DOHH2 (cell line): ENCODE measurements around the gene TCTN3.
"Not testable (repeated sequence)": the region's sequence is repeated elsewhere in the genome, so short reads cannot be mapped to it uniquely, and the experiment has no call there.

ENCODE experiments used
- H3F3A ChIP-seq: fragments of 200-600 bp; sonication (generic), shearing (Covaris generic); 2 replicates; pipeline ENCODE4 v1.6.0; 2016; ENCODE audit warnings: antibody characterized with exemption, mild to moderate bottlenecking; ENCODE audit not compliant: control insufficient read depth, insufficient read depth
- H3K27ac ChIP-seq: fragments of 200-600 bp; sonication (generic); 2 replicates; pipeline ENCODE4 v1.5.1; 2014; ENCODE audit warnings: low read depth, mild to moderate bottlenecking, low read length, moderate library complexity
- H3K27me3 ChIP-seq: fragments of 200-600 bp; sonication (generic); 2 replicates; pipeline ENCODE4 v1.6.1; 2014; ENCODE audit warnings: mild to moderate bottlenecking, low read length, mixed read lengths; ENCODE audit not compliant: control insufficient read depth
- H3K36me3 ChIP-seq: fragments of 200-600 bp; sonication (generic); 2 replicates; pipeline ENCODE4 v1.6.1; 2014; ENCODE audit warnings: mild to moderate bottlenecking, low read length, moderate library complexity, mixed read lengths; ENCODE audit not compliant: control insufficient read depth
- H3K4me1 ChIP-seq: fragments of 200-600 bp; sonication (generic); 2 replicates; pipeline ENCODE4 v1.6.1; 2014; ENCODE audit warnings: mild to moderate bottlenecking, low read length, mixed read lengths; ENCODE audit not compliant: control insufficient read depth
- H3K4me2 ChIP-seq: fragments of 200-600 bp; sonication (generic); 2 replicates; pipeline ENCODE4 v1.6.0; 2014; ENCODE audit warnings: mild to moderate bottlenecking, low read length, moderate library complexity
- H3K4me3 ChIP-seq: fragments of 200-600 bp; sonication (generic); 2 replicates; pipeline ENCODE4 v1.5.1; 2014; ENCODE audit warnings: mild to moderate bottlenecking, low read length, mixed read lengths
- H3K79me2 ChIP-seq: fragments of 200-600 bp; sonication (generic); 2 replicates; pipeline ENCODE4 v1.6.1; 2014; ENCODE audit warnings: mild to moderate bottlenecking, low read length, mixed read lengths; ENCODE audit not compliant: control insufficient read depth
- H3K9me2 ChIP-seq: fragments of 200-600 bp; sonication (generic); replicated peaks from 2 replicates; pipeline ENCODE4 v1.6.1; 2014; ENCODE audit warnings: mild to moderate bottlenecking, low read length, mixed read lengths; ENCODE audit not compliant: control insufficient read depth
- H3K9me3 ChIP-seq: fragments of 200-600 bp; sonication (generic); 2 replicates; pipeline ENCODE4 v1.6.1; 2014; ENCODE audit warnings: antibody characterized with exemption, low read length, mixed read lengths; ENCODE audit not compliant: control insufficient read depth, insufficient read depth
- H4K20me1 ChIP-seq: fragments of 200-600 bp; sonication (generic); 2 replicates; pipeline ENCODE4 v1.6.0; 2014; ENCODE audit warnings: low read depth, mild to moderate bottlenecking, antibody characterized with exemption, low read length, moderate library complexity; ENCODE audit not compliant: control insufficient read depth, insufficient read depth
- EZH2phosphoT487 ChIP-seq: fragments of 200-600 bp; sonication (generic); IDR thresholded peaks from 2 replicates; pipeline ENCODE4 v1.6.1; 2017; ENCODE audit warnings: borderline replicate concordance, mild to moderate bottlenecking, antibody characterized with exemption, low read length, moderate library complexity, mixed read lengths
- TF ChIP-seq, protein P1 (sequence below): fragments of 200-600 bp; sonication (generic); IDR thresholded peaks from one replicate; pipeline ENCODE4 v1.5.1; 2014; ENCODE audit warnings: antibody characterized with exemption, mild to moderate bottlenecking, low read depth, low read length; ENCODE audit not compliant: poor library complexity, severe bottlenecking

The TCTN3 gene

DNA sequence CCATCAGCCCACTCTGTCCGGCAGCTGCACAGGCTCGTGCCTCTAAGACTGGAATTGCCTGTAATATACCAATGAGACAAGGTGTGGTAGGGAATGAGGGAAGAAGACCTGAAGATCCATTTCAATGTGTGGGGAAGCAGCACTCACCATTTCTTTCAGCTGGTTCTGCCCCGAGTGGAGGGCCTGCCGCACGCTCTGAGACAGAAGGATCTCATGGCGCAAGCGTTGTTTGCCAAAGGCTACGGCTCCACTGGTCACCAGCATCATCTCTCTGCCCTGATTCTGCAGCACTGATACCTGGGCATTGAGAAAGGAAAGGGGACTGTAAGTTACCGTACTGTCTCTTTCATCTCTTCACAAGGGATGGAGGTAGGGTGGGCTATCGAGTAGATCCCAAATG lies 56.6 kb downstream of the TCTN3 start:
- peaks cover 81% of the 10 kb centered on the region for H3K36me3 ChIP-seq
- no peaks in the 10 kb centered on the region for H3K27me3 ChIP-seq
- no peaks in the 10 kb centered on the region for H4K20me1 ChIP-seq
- no peaks in the 10 kb centered on the region for H3K4me1 ChIP-seq
- no peaks in the 10 kb centered on the region for H3K79me2 ChIP-seq
- H3K9me3 ChIP-seq, result no peaks in the 10 kb centered on the region
- no peaks in the 10 kb centered on the region for H3F3A ChIP-seq
- TF ChIP-seq, protein P1, sequence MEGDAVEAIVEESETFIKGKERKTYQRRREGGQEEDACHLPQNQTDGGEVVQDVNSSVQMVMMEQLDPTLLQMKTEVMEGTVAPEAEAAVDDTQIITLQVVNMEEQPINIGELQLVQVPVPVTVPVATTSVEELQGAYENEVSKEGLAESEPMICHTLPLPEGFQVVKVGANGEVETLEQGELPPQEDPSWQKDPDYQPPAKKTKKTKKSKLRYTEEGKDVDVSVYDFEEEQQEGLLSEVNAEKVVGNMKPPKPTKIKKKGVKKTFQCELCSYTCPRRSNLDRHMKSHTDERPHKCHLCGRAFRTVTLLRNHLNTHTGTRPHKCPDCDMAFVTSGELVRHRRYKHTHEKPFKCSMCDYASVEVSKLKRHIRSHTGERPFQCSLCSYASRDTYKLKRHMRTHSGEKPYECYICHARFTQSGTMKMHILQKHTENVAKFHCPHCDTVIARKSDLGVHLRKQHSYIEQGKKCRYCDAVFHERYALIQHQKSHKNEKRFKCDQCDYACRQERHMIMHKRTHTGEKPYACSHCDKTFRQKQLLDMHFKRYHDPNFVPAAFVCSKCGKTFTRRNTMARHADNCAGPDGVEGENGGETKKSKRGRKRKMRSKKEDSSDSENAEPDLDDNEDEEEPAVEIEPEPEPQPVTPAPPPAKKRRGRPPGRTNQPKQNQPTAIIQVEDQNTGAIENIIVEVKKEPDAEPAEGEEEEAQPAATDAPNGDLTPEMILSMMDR, result no peak
- no peak for TF ChIP-seq EZH2phosphoT487
- H3K4me2 ChIP-seq, result no peak overlapping the region
- no peaks in the 10 kb centered on the region for H3K9me2 ChIP-seq
- H3K4me3 ChIP-seq, result no peak overlapping the region
- no peak overlapping the region for H3K27ac ChIP-seq

DNA sequence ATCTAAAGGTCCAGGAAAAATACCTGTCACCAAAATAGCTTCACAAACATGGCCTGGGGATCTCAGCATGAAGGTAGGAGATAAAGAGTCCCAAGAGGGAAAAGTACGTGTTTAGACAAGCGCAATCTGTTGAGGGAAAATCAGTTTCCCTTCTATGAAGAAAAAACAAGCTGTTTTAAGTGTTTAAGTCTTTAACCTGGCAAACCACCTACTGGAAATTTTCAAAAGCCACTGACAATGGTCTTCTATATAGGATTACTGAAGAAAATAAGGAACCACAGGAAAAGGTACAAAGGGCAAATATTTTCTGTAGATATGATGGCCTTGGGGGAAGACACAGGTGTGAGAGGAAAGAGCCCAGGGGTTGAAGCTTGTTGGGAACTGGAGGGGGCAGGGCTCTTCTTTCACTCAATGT lies 58.4 kb downstream of the TCTN3 start:
- Histone ChIP-seq H3K79me2 (no peaks in the 10 kb centered on the region), H3F3A (no peaks in the 10 kb centered on the region), H3K9me2 (no peaks in the 10 kb centered on the region), H3K27me3 (no peaks in the 10 kb centered on the region), H3K9me3 (no peaks in the 10 kb centered on the region), H3K4me1 (no peaks in the 10 kb centered on the region), H3K36me3 (peaks cover 82% of the 10 kb centered on the region), H3K4me2 (no peak overlapping the region), H3K27ac (no peak overlapping the region), H4K20me1 (no peaks in the 10 kb centered on the region), H3K4me3 (no peak overlapping the region)
- TF ChIP-seq, protein P1, result no peak

DNA sequence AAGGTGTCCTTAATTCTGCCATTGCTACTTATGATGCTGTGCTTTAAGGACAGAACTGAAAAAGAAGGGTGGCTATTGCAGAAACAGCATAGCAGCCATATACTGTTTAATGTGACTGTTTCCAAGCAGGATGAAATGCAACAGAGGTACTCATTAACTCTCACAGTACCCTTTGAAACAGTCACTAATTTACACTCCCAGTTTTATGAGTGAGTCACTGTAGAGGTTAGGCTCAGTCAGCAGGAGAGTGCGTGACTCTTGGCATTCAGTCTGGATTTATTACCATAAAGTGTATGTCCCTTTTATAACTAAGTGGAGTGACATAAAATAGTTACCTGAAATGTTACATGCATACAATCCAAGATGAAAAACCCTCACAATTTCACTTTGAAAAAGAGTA lies 64.9 kb downstream of the TCTN3 start:
- TF ChIP-seq, protein P1, result no peak
- no peak for TF ChIP-seq EZH2phosphoT487
- H3K79me2 ChIP-seq, result no peaks in the 10 kb centered on the region
- H4K20me1 ChIP-seq, result no peaks in the 10 kb centered on the region
- H3F3A ChIP-seq, result no peaks in the 10 kb centered on the region
- peaks cover 93% of the 10 kb centered on the region for H3K36me3 ChIP-seq
- H3K4me1 ChIP-seq, result no peaks in the 10 kb centered on the region
- H3K9me2 ChIP-seq, result no peaks in the 10 kb centered on the region
- no peak overlapping the region for H3K4me3 ChIP-seq
- H3K27me3 ChIP-seq, result no peaks in the 10 kb centered on the region
- H3K9me3 ChIP-seq, result no peaks in the 10 kb centered on the region
- H3K4me2 ChIP-seq, result no peak overlapping the region
- H3K27ac ChIP-seq, result no peak overlapping the region

DNA sequence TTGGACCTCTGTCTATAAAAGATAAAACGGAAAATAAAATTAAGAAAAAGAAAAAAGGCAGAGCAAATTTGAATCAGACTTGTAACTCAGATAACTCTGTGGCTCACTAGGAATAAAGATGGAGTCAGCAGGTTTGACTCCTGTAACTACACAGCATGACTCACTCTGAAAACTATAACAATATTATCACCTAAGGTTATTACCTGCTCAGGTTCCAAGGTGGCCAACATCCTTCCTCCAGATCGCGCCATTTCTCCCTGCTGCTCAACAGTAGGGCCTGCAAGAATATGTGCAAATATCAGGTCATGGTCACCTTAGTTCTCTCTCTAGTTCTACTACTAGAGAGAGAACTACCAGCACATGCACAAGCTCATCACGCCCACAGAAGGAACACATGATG lies 67.2 kb downstream of the TCTN3 start:
- TF ChIP-seq EZH2phosphoT487, result no peak
- TF ChIP-seq, protein P1, result no peak

DNA sequence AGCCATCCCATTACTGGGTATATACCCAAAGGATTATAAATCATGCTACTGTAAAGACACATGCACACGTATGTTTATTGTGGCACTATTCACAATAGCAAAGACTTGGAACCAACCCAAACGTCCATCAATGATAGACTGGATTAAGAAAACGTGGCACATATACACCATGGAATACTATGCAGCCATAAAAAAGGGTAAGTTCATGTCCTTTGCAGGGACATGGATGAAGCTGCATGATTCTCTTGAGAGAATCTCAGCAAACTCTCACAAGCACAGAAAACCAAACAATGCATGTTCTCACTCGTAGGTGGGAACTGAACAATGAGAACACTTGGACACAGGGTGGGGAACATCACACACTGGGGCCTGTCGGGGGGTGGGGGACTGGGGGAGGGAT lies 73.3 kb downstream of the TCTN3 start:
- not testable (repeated sequence) for H3K4me3 ChIP-seq, H3F3A ChIP-seq, H3K79me2 ChIP-seq, H3K27ac ChIP-seq, H3K4me2 ChIP-seq, H3K9me2 ChIP-seq, H3K4me1 ChIP-seq, H3K9me3 ChIP-seq, H4K20me1 ChIP-seq, H3K27me3 ChIP-seq
- peaks cover 65% of the 10 kb centered on the region for H3K36me3 ChIP-seq

More for the DNA sequence above, 67.2 kb downstream of the TCTN3 start:
- Histone ChIP-seq H3K4me2 (no peak overlapping the region), H3K9me3 (no peaks in the 10 kb centered on the region), H3K36me3 (peaks cover 83% of the 10 kb centered on the region), H3K27ac (no peak overlapping the region), H3K9me2 (no peaks in the 10 kb centered on the region), H3K27me3 (no peaks in the 10 kb centered on the region), H3K4me1 (no peaks in the 10 kb centered on the region), H3F3A (no peaks in the 10 kb centered on the region), H3K4me3 (no peak overlapping the region), H4K20me1 (no peaks in the 10 kb centered on the region), H3K79me2 (no peaks in the 10 kb centered on the region)
